ENCODE measurements around the gene KCNK6.
"Not testable (repeated sequence)": the region's sequence is repeated elsewhere in the genome, so short reads cannot be mapped to it uniquely, and the experiment has no call there.

The KCNK6 gene

DNA sequence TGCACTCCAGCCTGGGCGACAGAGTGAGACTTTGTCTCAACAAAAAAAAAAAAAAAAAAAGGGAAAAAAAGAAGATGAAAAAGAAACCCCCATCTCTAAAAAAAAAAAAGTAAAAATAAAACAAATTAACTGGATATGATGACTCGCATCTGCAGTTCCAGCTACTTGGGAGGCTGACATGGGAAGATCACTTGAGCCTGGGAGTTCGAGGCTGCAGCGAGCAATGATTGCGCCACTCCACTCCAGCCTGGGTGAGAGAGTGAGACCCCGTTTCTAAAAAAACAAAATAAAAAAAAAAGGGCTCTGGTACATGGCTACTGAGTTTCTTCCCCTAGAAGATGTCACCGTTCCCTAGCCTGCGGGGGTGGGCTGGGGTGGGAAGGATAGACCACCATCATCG, 13.6 kb downstream of the KCNK6 start:
- TF ChIP-seq, protein P1, sequence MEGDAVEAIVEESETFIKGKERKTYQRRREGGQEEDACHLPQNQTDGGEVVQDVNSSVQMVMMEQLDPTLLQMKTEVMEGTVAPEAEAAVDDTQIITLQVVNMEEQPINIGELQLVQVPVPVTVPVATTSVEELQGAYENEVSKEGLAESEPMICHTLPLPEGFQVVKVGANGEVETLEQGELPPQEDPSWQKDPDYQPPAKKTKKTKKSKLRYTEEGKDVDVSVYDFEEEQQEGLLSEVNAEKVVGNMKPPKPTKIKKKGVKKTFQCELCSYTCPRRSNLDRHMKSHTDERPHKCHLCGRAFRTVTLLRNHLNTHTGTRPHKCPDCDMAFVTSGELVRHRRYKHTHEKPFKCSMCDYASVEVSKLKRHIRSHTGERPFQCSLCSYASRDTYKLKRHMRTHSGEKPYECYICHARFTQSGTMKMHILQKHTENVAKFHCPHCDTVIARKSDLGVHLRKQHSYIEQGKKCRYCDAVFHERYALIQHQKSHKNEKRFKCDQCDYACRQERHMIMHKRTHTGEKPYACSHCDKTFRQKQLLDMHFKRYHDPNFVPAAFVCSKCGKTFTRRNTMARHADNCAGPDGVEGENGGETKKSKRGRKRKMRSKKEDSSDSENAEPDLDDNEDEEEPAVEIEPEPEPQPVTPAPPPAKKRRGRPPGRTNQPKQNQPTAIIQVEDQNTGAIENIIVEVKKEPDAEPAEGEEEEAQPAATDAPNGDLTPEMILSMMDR (IDR thresholded peaks at IDR 0.05; ENCODE audit: low read depth, low read length), result no peak
- DNase-seq, result no peak
- Histone ChIP-seq H3K9me3 (no peaks in the 10 kb centered on the region), H3K4me1 (no peaks in the 10 kb centered on the region), H3K4me3 (ENCODE audit: low read depth, low read length) (no peak overlapping the region), H3K36me3 (no peaks in the 10 kb centered on the region), H3K27me3 (no peaks in the 10 kb centered on the region)

DNA sequence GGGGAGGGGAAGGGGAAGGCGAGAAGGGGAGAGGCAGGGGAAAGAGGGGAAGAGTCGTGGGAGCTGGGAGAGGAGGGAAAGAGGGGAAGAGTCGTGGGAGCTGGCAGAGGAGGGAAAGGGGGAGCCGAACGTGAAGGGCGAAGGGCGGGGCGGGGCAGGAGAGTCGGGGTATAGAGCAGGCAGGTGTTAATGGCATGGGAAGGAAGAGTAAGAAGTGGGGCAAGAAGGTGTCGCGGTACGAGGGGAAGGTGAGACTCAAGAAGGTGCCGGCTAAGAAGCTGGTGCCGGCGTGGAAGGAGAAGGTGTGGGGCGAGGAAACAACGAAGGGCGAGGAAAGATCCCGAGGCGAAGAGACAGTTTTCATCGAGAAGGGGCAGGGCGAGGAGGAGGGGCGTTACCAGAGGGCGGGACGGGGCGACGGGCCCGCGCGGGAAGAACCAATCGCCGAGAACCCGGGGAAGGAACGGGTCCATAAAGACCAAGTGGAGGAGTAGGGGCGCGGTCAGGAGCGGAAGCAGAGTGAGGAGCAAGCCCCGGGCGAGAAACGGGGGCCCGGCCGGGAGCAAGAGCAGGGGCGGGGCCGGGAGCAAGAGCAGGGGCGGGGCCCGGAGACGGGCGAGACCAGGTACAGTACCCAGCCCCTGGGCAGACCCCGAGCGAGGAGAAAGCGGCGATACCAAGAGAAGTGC, 16.4 kb downstream of the KCNK6 start:
- Histone ChIP-seq H3K4me1 (no peaks in the 10 kb centered on the region), H3K36me3 (no peaks in the 10 kb centered on the region), H3K9me3 (no peaks in the 10 kb centered on the region), H3K4me3 (ENCODE audit: low read depth, low read length) (peak overlapping the region; percentile 63), H3K27me3 (no peaks in the 10 kb centered on the region)
- TF ChIP-seq, protein P1 (IDR thresholded peaks at IDR 0.05; ENCODE audit: low read depth, low read length), result no peak
- DNase-seq, result peak; percentile 98

DNA sequence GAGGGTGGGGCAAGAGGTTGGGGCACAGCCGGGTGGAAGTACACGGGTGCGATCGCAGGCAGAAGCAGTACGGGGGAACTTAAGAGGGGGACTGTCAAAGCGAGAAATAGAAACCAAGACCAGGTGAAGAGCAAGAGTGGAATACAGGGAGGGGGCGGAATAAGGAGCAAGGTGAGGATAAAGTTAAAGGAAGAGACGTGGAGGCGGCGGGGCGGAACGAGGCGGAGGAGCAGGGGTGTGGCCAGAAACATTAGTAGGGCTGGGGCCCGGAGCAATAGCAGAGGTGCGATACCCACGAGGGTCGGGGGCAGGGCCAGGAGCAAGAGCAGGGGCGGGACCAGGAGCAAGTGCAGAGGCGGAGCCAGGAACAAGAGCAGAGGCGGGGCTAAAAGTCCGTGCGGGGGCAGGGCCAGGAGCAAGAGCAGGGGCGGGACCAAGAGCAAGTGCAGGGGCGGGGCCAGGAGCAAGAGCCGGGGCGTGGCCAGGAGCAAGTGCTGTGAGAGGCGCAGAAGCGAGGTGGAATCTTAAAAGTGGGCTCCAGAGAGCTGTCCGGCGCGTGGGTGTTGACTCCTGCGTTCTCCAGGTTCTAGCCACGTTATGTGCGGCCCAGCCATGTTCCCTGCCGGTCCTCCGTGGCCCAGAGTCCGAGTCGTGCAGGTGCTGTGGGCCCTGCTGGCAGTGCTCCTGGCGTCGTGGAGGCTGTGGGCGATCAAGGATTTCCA, 17.2 kb downstream of the KCNK6 start:
- Histone ChIP-seq H3K36me3 (no peaks in the 10 kb centered on the region), H3K4me1 (no peaks in the 10 kb centered on the region), H3K27me3 (no peaks in the 10 kb centered on the region), H3K4me3 (ENCODE audit: low read depth, low read length) (peak overlapping the region; percentile 63), H3K9me3 (no peaks in the 10 kb centered on the region)
- TF ChIP-seq, protein P1 (IDR thresholded peaks at IDR 0.05; ENCODE audit: low read depth, low read length), result no peak
- DNase-seq, result peak; percentile 97

DNA sequence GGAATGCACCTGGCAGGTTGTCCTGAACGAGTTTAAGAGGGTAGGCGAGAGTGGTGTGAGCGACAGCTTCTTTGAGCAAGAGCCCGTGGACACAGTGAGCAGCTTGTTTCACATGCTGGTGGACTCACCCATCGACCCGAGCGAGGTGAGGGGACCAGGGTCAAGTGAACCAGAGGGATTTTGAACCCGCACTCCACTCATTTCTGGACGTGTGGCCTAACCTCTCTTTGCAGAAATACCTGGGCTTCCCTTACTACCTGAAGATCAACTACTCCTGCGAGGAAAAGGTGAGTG, 17.7 kb downstream of the KCNK6 start:
- no peaks in the 10 kb centered on the region for H3K9me3 ChIP-seq
- H3K4me1 ChIP-seq, result no peaks in the 10 kb centered on the region
- H3K36me3 ChIP-seq, result no peaks in the 10 kb centered on the region
- DNase-seq, result no peak
- H3K4me3 ChIP-seq (ENCODE audit: low read depth, low read length), result peak overlapping the region; percentile 63
- TF ChIP-seq, protein P1 (IDR thresholded peaks at IDR 0.05; ENCODE audit: low read depth, low read length), result no peak
- no peaks in the 10 kb centered on the region for H3K27me3 ChIP-seq

DNA sequence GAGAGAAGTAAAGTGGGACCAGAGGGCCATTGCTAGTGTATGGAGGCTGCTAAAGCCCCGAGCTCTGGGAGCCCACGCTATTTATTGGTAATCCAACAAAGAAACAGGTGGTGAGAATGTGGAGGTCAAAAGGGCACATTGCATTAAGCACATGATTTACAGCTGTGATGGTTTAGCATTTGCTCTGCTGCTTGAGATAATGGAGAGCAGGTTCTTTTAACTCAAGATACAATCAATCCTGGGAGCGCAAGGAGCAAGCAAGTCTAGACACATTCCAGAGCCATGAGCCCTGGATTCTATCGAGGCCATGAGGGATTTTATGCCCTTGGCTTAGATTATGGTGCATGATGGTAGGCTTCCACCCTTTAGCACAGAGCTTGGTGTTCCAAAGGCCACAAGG, 19.4 kb downstream of the KCNK6 start:
- H3K4me3 ChIP-seq (ENCODE audit: low read depth, low read length); H3K27me3 ChIP-seq; H3K9me3 ChIP-seq; H3K36me3 ChIP-seq; DNase-seq; H3K4me1 ChIP-seq: not testable (repeated sequence)

DNA sequence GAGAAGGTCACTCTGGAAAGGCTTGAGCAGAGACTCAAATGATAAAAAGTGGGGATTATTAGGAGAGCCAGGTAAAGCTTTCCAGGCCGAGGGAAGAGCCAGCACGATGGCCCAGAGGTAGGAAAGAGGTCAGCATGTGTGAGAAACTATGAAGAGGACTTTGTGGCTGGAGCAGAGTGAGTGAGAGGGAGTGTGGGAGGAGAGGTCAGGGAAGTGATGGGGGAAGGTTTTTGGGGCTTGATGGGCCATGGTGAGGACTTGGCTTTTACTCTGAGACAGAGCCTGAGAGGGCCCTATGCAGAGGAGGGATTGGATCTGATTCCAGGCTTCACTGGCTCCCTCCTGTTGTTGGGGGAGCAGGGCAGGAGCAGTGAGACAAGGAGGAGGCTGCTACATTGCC, 21.3 kb downstream of the KCNK6 start:
- Histone ChIP-seq H3K9me3 (no peaks in the 10 kb centered on the region), H3K27me3 (no peaks in the 10 kb centered on the region), H3K4me1 (no peaks in the 10 kb centered on the region), H3K4me3 (ENCODE audit: low read depth, low read length) (no peak overlapping the region), H3K36me3 (no peaks in the 10 kb centered on the region)
- no peak for DNase-seq
- TF ChIP-seq, protein P1 (IDR thresholded peaks at IDR 0.05; ENCODE audit: low read depth, low read length), result no peak
